GM12892 (cell line): Measurements from ENCODE around the gene MIR17HG.
"Not testable (repeated sequence)": the region's sequence is repeated elsewhere in the genome, so short reads cannot be mapped to it uniquely, and the experiment has no call there.

ENCODE experiments used
- POLR2A ChIP-seq: IDR thresholded peaks from 2 replicates; pipeline ENCODE4 v1.6.1; 2011; ENCODE audit warnings: low read depth, low read length, control low read depth
- POLR2AphosphoS5 ChIP-seq: IDR thresholded peaks from 2 replicates; pipeline ENCODE4 v1.6.1; 2011; ENCODE audit warnings: low read depth, low read length, control low read depth
- TAF1 ChIP-seq: IDR thresholded peaks from 2 replicates; pipeline ENCODE4 v1.6.1; 2011; ENCODE audit warnings: low read depth, mild to moderate bottlenecking, control low read depth, low read length, borderline replicate concordance

GRCh38 chr13:91352891-91353290 lies 5.4 kb downstream of the MIR17HG start:
- not testable (repeated sequence) for TF ChIP-seq POLR2AphosphoS5, POLR2A, TAF1
